Measurements from ENCODE around the gene NCKAP5.

The NCKAP5 gene

DNA sequence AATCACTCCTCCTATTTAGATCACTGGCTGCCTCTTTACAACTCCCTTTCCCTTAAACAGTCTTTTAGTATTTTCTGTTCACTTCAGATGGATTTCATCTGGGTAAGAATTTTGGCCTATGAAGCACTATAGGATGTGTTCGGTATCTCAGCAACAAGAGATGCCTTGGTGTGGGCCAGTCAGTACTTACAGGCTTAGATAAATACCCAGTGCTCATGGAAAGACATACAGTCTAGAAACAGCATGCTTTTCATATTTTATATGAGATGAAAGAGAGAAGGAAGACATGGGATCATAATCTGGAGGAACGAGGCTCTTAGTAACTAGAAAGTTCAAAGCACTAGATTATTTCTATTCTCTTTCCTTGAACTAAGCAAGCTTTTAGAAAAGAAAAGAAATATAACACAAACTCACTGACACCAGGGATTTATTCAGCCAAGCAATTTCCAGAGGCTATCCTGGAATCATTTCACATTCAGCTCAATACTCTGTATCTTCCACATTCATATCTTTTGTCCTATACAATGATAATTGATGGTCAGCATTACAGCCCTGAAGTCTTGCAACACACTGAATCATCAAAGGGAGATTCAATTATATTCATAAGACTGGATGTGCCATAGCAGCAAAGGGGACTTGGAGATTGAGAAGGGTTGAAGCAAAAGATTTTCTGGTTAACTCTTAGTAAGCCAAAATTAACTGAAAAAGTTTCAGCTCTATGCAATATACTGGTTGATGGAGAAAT lies 489.4 kb downstream of the NCKAP5 start:
- H2BK5ac ChIP-seq (ENCODE audit: low read length) = no peak overlapping the region
- H3K9me3 ChIP-seq (replicated peaks in 1 of 2; ENCODE audit: control insufficient read depth in 2 of 2, insufficient read depth in 1 of 2, low read depth in 1 of 2, low read length in 2 of 2) = no peaks in the 10 kb centered on the region
- WGBS, 2 donors (ENCODE audit: extremely low coverage in 2 of 2, insufficient read length in 2 of 2, insufficient replicate concordance in 1 of 2) = no CpG with 5 or more reads among the region's 2 CpGs
- H3K27ac ChIP-seq (replicated peaks; ENCODE audit: low read length) = no peak overlapping the region
- H3K4me3 ChIP-seq (ENCODE audit: low read length in 2 of 2) = no peak overlapping the region
- no peak overlapping the region for H4K8ac ChIP-seq (ENCODE audit: low read depth, low read length)
- H2BK15ac ChIP-seq (ENCODE audit: low read length) = no peak overlapping the region
- no peak overlapping the region for H2BK120ac ChIP-seq (ENCODE audit: low read depth, low read length)
- no peak overlapping the region for H3K4ac ChIP-seq (ENCODE audit: low read length)
- H3K23ac ChIP-seq (ENCODE audit: low read depth, low read length, poor library complexity) = no peak overlapping the region
- H4K91ac ChIP-seq (ENCODE audit: low read depth, low read length, poor library complexity) = no peak overlapping the region
- H3K79me1 ChIP-seq (ENCODE audit: low read depth, low read length) = no peaks in the 10 kb centered on the region
- H2BK12ac ChIP-seq (ENCODE audit: low read length) = no peak overlapping the region
- H3K18ac ChIP-seq (ENCODE audit: low read length) = no peak overlapping the region
- no peak overlapping the region for H3K14ac ChIP-seq (ENCODE audit: low read length)
- no peak for DNase-seq (ENCODE audit: low spot score)
- no peaks in the 10 kb centered on the region for H3K27me3 ChIP-seq (ENCODE audit: control insufficient read depth in 3 of 3, insufficient read depth in 3 of 3, low read depth in 1 of 3, low read length in 3 of 3)
- H2AK5ac ChIP-seq (ENCODE audit: low read depth, low read length) = no peak overlapping the region
- no peak overlapping the region for H2AFZ ChIP-seq (ENCODE audit: low read length)
- H3K4me1 ChIP-seq (ENCODE audit: control insufficient read depth in 2 of 2, insufficient read depth in 1 of 2, low read depth in 1 of 2, low read length in 2 of 2) = no peaks in the 10 kb centered on the region
- no peak overlapping the region for H3K9ac ChIP-seq (ENCODE audit: low read depth, low read length, poor library complexity)
- H3K36me3 ChIP-seq (replicated peaks in 1 of 2; ENCODE audit: control insufficient read depth in 2 of 2, insufficient read depth in 2 of 2, low read length in 2 of 2) = peaks cover 0 to 64% of the 10 kb centered on the region in 2 donors
- H3K4me2 ChIP-seq (ENCODE audit: insufficient read depth, low read length, poor library complexity, severe bottlenecking) = no peak overlapping the region

DNA sequence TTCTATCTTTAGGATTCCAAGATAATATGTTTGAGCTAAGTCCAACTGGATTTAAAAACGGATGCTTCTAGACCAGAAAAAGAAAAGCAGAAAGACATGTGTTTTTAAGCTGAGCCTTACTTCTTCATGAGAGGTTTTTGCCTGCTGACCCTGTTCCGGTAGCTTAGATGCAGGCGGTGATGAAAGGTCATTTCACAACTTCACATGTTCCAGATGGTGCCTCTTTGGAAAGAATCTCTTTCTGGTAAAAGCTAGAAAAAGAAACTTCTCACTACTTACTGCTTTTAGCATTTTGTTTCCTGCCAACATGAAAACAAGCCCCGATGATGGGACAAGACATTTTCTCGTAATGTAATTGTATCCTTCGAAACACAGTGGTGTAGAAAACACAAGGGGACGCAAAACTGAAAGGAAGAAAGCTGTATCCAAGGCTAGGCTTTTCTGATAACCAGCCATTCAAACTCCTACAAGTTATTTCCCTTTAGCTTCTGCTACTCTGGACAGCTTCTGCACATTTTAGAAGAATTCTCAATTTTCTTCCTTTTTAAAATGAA lies 490.9 kb downstream of the NCKAP5 start:
- Histone ChIP-seq H3K4ac (ENCODE audit: low read length) (no peak overlapping the region), H3K27ac (replicated peaks; ENCODE audit: low read length) (no peak overlapping the region), H3K27me3 (ENCODE audit: control insufficient read depth in 3 of 3, insufficient read depth in 3 of 3, low read depth in 1 of 3, low read length in 3 of 3) (no peaks in the 10 kb centered on the region), H3K14ac (ENCODE audit: low read length) (no peak overlapping the region), H2BK12ac (ENCODE audit: low read length) (no peak overlapping the region), H3K9me3 (replicated peaks in 1 of 2; ENCODE audit: control insufficient read depth in 2 of 2, insufficient read depth in 1 of 2, low read depth in 1 of 2, low read length in 2 of 2) (no peaks in the 10 kb centered on the region), H3K4me1 (ENCODE audit: control insufficient read depth in 2 of 2, insufficient read depth in 1 of 2, low read depth in 1 of 2, low read length in 2 of 2) (no peaks in the 10 kb centered on the region), H2AFZ (ENCODE audit: low read length) (no peak overlapping the region), H3K23ac (ENCODE audit: low read depth, low read length, poor library complexity) (no peak overlapping the region), H3K79me1 (ENCODE audit: low read depth, low read length) (no peaks in the 10 kb centered on the region), H3K36me3 (replicated peaks in 1 of 2; ENCODE audit: control insufficient read depth in 2 of 2, insufficient read depth in 2 of 2, low read length in 2 of 2) (peaks cover 0 to 49% of the 10 kb centered on the region in 2 donors), H2BK15ac (ENCODE audit: low read length) (no peak overlapping the region), H3K4me3 (ENCODE audit: low read length in 2 of 2) (no peak overlapping the region), H3K4me2 (ENCODE audit: insufficient read depth, low read length, poor library complexity, severe bottlenecking) (no peak overlapping the region), H3K18ac (ENCODE audit: low read length) (no peak overlapping the region), H4K8ac (ENCODE audit: low read depth, low read length) (no peak overlapping the region), H2AK5ac (ENCODE audit: low read depth, low read length) (no peak overlapping the region), H2BK5ac (ENCODE audit: low read length) (no peak overlapping the region), H2BK120ac (ENCODE audit: low read depth, low read length) (no peak overlapping the region), H3K9ac (ENCODE audit: low read depth, low read length, poor library complexity) (no peak overlapping the region), H4K91ac (ENCODE audit: low read depth, low read length, poor library complexity) (no peak overlapping the region)
- no CpG with 5 or more reads among the region's 7 CpGs for WGBS, 2 donors (ENCODE audit: extremely low coverage in 2 of 2, insufficient read length in 2 of 2, insufficient replicate concordance in 1 of 2)
- DNase-seq (ENCODE audit: low spot score) = no peak

DNA sequence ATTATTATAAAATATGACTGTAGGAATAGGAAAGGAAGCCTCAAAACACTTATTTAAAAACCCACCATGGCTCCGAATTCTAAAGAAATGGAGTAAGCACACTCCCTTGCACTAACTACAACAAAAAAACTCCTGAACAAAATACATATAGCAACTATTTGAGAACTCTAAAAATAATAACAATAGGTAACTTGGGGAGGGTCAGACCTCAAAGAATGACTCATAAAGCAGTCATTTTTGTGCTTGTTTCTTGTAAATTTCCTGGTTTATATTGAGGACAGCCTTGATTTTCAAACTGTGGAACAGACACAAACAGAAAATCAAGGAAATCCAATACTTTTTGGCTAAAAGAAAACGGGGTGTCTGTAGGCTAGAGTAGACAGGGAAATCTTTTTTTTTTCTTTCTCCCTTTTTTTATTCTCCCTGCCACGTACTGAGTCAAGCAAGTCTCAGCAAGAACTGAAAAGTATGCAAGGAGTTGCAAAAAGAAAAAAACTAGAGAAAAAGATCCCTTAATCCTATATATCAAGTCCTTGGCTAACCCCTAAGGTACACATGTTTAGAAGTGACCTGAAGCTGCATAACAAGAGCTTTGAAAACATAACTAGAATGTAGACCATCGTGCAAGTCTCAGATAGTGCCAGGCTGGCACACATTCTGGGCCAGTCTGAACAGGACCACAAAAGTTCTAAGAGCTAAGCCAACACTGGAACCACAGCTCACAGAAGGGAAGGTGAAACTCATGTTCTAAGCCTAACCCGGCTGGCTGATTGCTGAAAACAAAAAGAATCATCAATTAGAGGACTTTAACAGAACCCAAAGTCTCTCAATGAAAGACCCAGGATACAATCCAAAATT lies 495.2 kb downstream of the NCKAP5 start:
- Histone ChIP-seq H2AFZ (ENCODE audit: low read length) (no peak overlapping the region), H3K27ac (replicated peaks; ENCODE audit: low read length) (no peak overlapping the region), H4K91ac (ENCODE audit: low read depth, low read length, poor library complexity) (no peak overlapping the region), H3K23ac (ENCODE audit: low read depth, low read length, poor library complexity) (no peak overlapping the region), H3K9me3 (replicated peaks in 1 of 2; ENCODE audit: control insufficient read depth in 2 of 2, insufficient read depth in 1 of 2, low read depth in 1 of 2, low read length in 2 of 2) (no peaks in the 10 kb centered on the region), H3K4me1 (ENCODE audit: control insufficient read depth in 2 of 2, insufficient read depth in 1 of 2, low read depth in 1 of 2, low read length in 2 of 2) (no peaks in the 10 kb centered on the region), H2BK15ac (ENCODE audit: low read length) (no peak overlapping the region), H3K18ac (ENCODE audit: low read length) (no peak overlapping the region), H2BK12ac (ENCODE audit: low read length) (no peak overlapping the region), H3K79me1 (ENCODE audit: low read depth, low read length) (no peaks in the 10 kb centered on the region), H2BK120ac (ENCODE audit: low read depth, low read length) (no peak overlapping the region), H3K14ac (ENCODE audit: low read length) (no peak overlapping the region), H3K4ac (ENCODE audit: low read length) (no peak overlapping the region), H3K4me2 (ENCODE audit: insufficient read depth, low read length, poor library complexity, severe bottlenecking) (no peak overlapping the region), H2BK5ac (ENCODE audit: low read length) (no peak overlapping the region), H3K4me3 (ENCODE audit: low read length in 2 of 2) (no peak overlapping the region), H4K8ac (ENCODE audit: low read depth, low read length) (no peak overlapping the region), H3K9ac (ENCODE audit: low read depth, low read length, poor library complexity) (no peak overlapping the region), H3K27me3 (ENCODE audit: control insufficient read depth in 3 of 3, insufficient read depth in 3 of 3, low read depth in 1 of 3, low read length in 3 of 3) (no peaks in the 10 kb centered on the region), H2AK5ac (ENCODE audit: low read depth, low read length) (no peak overlapping the region), H3K36me3 (replicated peaks in 1 of 2; ENCODE audit: control insufficient read depth in 2 of 2, insufficient read depth in 2 of 2, low read length in 2 of 2) (peaks cover 0 to 35% of the 10 kb centered on the region in 2 donors)
- no CpG with 5 or more reads among the region's 5 CpGs for WGBS, 2 donors (ENCODE audit: extremely low coverage in 2 of 2, insufficient read length in 2 of 2, insufficient replicate concordance in 1 of 2)
- DNase-seq (ENCODE audit: low spot score) = no peak

DNA sequence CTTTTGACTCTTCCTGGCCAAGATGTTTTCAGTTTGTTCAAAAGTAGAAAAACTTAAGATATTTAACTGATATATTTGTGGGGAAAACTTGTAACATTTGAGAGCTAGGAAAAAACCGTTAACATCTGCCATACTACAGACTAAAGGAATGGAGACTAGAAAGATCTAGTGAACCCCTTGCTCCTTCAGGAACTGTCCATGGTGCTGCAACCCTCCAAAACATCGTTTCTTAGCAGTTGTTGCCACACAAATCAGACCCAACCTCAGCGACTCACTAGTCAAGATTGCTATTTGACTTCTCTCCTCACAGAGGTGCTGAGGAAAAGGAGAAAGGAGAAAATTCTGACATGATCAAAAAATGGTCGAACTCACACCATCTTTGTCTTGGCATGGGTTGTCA lies 504.5 kb downstream of the NCKAP5 start:
- H3K4me3 ChIP-seq (ENCODE audit: low read length in 2 of 2) = no peak overlapping the region
- no peaks in the 10 kb centered on the region for H3K27me3 ChIP-seq (ENCODE audit: control insufficient read depth in 3 of 3, insufficient read depth in 3 of 3, low read depth in 1 of 3, low read length in 3 of 3)
- no peak overlapping the region for H2BK15ac ChIP-seq (ENCODE audit: low read length)
- H3K18ac ChIP-seq (ENCODE audit: low read length) = no peak overlapping the region
- no peak overlapping the region for H2BK120ac ChIP-seq (ENCODE audit: low read depth, low read length)
- H3K4me1 ChIP-seq (ENCODE audit: control insufficient read depth in 2 of 2, insufficient read depth in 1 of 2, low read depth in 1 of 2, low read length in 2 of 2) = no peaks in the 10 kb centered on the region
- WGBS, 2 donors (ENCODE audit: extremely low coverage in 2 of 2, insufficient read length in 2 of 2, insufficient replicate concordance in 1 of 2) = no CpG with 5 or more reads among the region's 4 CpGs
- no peak overlapping the region for H4K8ac ChIP-seq (ENCODE audit: low read depth, low read length)
- H3K36me3 ChIP-seq (replicated peaks in 1 of 2; ENCODE audit: control insufficient read depth in 2 of 2, insufficient read depth in 2 of 2, low read length in 2 of 2) = peaks cover 0 to 24% of the 10 kb centered on the region in 2 donors
- no peak overlapping the region for H3K4me2 ChIP-seq (ENCODE audit: insufficient read depth, low read length, poor library complexity, severe bottlenecking)
- DNase-seq (ENCODE audit: low spot score) = peak; percentile 75
- no peak overlapping the region for H3K23ac ChIP-seq (ENCODE audit: low read depth, low read length, poor library complexity)
- H2BK12ac ChIP-seq (ENCODE audit: low read length) = no peak overlapping the region
- no peak overlapping the region for H3K9ac ChIP-seq (ENCODE audit: low read depth, low read length, poor library complexity)
- no peak overlapping the region for H3K14ac ChIP-seq (ENCODE audit: low read length)
- H3K4ac ChIP-seq (ENCODE audit: low read length) = no peak overlapping the region
- H2AK5ac ChIP-seq (ENCODE audit: low read depth, low read length) = no peak overlapping the region
- no peak overlapping the region for H3K27ac ChIP-seq (replicated peaks; ENCODE audit: low read length)
- no peaks in the 10 kb centered on the region for H3K79me1 ChIP-seq (ENCODE audit: low read depth, low read length)
- no peaks in the 10 kb centered on the region for H3K9me3 ChIP-seq (replicated peaks in 1 of 2; ENCODE audit: control insufficient read depth in 2 of 2, insufficient read depth in 1 of 2, low read depth in 1 of 2, low read length in 2 of 2)
- no peak overlapping the region for H2BK5ac ChIP-seq (ENCODE audit: low read length)
- H2AFZ ChIP-seq (ENCODE audit: low read length) = no peak overlapping the region
- no peak overlapping the region for H4K91ac ChIP-seq (ENCODE audit: low read depth, low read length, poor library complexity)
